Measurements from ENCODE around the gene ZNF532. TPM values are rescaled to one million over a fixed set of nuclear protein-coding genes. Genes with fewer than 3 reads are reported as not detected.

ZNF532 gene
- total RNA-seq, 3 donors from 2014 or later = 4.3 to 6.1 (median 5.6) TPM

DNA sequence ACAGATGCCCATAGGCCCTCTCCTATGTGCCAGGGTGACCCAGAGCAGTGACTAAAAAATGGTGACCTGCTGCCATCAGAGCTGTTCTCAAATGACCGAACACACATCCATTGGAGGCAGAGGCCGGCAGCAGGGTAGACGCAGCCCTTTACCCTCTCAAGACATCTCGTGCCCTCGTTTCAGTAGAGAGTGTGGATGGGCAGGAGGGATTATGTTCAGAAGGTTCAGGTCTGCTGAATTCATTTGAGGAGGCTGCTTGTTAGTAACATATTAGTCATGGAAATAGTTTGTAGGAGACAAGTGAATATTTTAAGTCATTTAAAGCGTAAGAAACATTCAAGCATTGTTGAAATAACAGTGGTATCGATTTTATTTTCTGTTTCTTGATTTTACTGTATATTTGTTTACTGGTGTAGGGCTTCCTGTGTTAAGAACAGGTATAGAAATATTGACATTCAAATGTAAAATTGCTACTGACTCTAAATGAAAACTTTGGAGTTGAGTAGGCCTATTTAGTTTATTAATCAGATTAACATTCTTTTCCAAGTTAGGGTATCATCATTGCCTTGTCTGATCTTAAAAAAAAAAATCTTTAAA, 82.6 kb downstream of the ZNF532 start:
- no peak overlapping the region for H3K4me3 Mint-ChIP-seq

DNA sequence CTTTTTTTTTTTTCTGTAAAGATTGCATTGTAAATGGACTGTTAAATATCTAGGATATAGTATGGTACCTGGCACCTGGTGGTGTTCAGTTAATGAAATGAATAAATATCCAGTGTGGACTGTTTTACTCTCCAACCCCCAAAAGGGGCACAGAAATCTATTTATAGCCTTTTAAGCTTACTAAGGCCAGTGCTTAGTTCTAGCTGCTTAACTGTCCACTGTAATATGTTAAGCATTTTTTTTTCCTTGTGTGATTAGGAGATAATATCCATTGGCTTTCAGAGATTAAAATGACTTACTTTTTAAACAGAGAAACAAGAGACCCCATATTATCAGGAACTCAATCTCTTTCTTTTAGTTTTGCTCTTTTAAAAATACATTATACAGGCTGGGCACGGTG, 84.4 kb downstream of the ZNF532 start:
- ATAC-seq (no peak), DNase-seq (no peak)
- peaks cover 10% of the 10 kb centered on the region for H3K27me3 Mint-ChIP-seq (ENCODE audit: low read depth)
- H3K9me3 Mint-ChIP-seq = no peaks in the 10 kb centered on the region
- H3K36me3 Mint-ChIP-seq (ENCODE audit: insufficient read depth) = no peaks in the 10 kb centered on the region
- no peak overlapping the region for H3K4me3 Mint-ChIP-seq
- no peaks in the 10 kb centered on the region for H3K4me1 Mint-ChIP-seq (ENCODE audit: low read depth)

More for the DNA sequence above, 82.6 kb downstream of the ZNF532 start:
- Mint-ChIP-seq H3K9me3 (no peaks in the 10 kb centered on the region), H3K27me3 (ENCODE audit: low read depth) (peaks cover 16% of the 10 kb centered on the region), H3K36me3 (ENCODE audit: insufficient read depth) (no peaks in the 10 kb centered on the region), H3K4me1 (ENCODE audit: low read depth) (no peaks in the 10 kb centered on the region)
- no peak for DNase-seq
- peak in 1 of 2 donors; percentile 41 for ATAC-seq

- ATAC-seq (no peak), DNase-seq (no peak)
- Mint-ChIP-seq H3K36me3 (ENCODE audit: insufficient read depth) (no peaks in the 10 kb centered on the region), H3K4me3 (no peak overlapping the region), H3K27me3 (ENCODE audit: low read depth) (peaks cover 7% of the 10 kb centered on the region), H3K4me1 (ENCODE audit: low read depth) (no peaks in the 10 kb centered on the region), H3K9me3 (no peaks in the 10 kb centered on the region)
Observed at GRCh38 chr18:58951986-58952702, 87.5 kb downstream of the ZNF532 start.

DNA sequence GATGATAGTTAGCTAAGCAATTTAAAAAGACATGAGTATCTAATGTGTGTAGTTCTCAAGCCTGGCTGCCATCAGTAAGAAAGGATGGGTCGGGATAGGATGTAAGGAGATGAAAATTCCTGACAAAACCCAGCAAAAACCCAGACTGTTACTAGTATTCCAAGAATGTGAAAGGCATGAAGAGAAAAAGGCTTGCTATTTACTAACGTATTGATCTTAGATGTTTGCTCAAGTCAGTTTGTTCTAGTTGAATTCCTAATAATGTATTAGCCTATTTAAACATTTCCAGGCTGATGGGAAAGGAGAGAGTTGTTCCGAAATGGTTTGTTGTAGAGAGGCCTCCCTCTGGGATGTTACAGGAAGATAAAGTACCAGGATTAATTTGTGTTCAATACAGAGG, 88.2 kb downstream of the ZNF532 start:
- H3K4me1 Mint-ChIP-seq (ENCODE audit: low read depth) = no peaks in the 10 kb centered on the region
- ATAC-seq = no peak
- no peak overlapping the region for H3K4me3 Mint-ChIP-seq
- no peaks in the 10 kb centered on the region for H3K36me3 Mint-ChIP-seq (ENCODE audit: insufficient read depth)
- H3K27me3 Mint-ChIP-seq (ENCODE audit: low read depth) = peaks cover 7% of the 10 kb centered on the region
- no peaks in the 10 kb centered on the region for H3K9me3 Mint-ChIP-seq
- no peak for DNase-seq

- H3K36me3 Mint-ChIP-seq (ENCODE audit: insufficient read depth) = no peaks in the 10 kb centered on the region
- DNase-seq (no peak), ATAC-seq (no peak)
- no peak overlapping the region for H3K4me3 Mint-ChIP-seq
- no peaks in the 10 kb centered on the region for H3K9me3 Mint-ChIP-seq
- H3K27me3 Mint-ChIP-seq (ENCODE audit: low read depth) = peaks cover 10% of the 10 kb centered on the region
- H3K4me1 Mint-ChIP-seq (ENCODE audit: low read depth) = no peaks in the 10 kb centered on the region
Observed at GRCh38 chr18:58953627-58954026, 89.0 kb downstream of the ZNF532 start.

DNA sequence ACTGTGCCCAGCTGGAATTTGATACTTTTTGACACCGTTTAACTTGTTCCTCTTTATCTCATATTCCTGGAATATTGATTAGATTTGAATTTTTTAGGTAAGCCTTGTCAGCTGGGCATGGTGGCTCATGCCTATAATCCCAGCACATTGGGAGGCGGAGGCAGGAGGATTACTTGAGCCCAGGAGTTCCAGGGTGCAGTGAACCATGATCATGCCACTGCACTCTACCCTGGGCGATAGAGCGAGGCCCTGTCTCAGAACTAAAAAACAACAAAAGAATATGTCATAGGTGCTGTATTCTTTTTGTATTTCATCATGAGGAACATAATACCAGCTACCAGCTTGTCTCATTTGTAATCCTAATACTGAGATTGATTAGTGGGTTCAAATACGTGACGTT, 90.3 kb downstream of the ZNF532 start:
- Mint-ChIP-seq H3K4me1 (ENCODE audit: low read depth) (no peaks in the 10 kb centered on the region), H3K4me3 (no peak overlapping the region), H3K27me3 (ENCODE audit: low read depth) (peaks cover 10% of the 10 kb centered on the region)

DNA sequence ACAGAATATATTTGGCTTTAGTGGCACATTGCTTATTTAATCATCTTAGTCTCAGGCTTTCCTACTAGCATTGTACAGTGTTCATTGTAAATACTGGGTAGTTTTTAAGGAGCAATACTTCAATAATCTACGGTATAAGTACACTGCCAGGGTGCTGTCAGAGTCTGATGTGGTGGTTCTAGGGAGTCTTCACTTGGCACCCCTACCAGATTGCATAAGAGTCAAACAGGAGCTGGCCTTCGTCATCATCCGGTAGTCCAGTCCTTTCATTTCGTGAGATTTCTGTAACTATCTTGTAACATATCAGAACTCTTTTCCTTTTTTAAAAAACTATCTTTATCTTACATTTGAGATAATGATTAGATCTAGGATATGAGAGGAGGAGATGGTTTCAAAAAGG, 91.1 kb downstream of the ZNF532 start:
- ATAC-seq (no peak), DNase-seq (no peak)
- H3K4me3 Mint-ChIP-seq = no peak overlapping the region
- no peaks in the 10 kb centered on the region for H3K36me3 Mint-ChIP-seq (ENCODE audit: insufficient read depth)
- H3K27me3 Mint-ChIP-seq (ENCODE audit: low read depth) = peaks cover 10% of the 10 kb centered on the region
- no peaks in the 10 kb centered on the region for H3K9me3 Mint-ChIP-seq
- H3K4me1 Mint-ChIP-seq (ENCODE audit: low read depth) = no peaks in the 10 kb centered on the region

More for the DNA sequence above, 90.3 kb downstream of the ZNF532 start:
- DNase-seq = no peak
- Mint-ChIP-seq H3K36me3 (ENCODE audit: insufficient read depth) (no peaks in the 10 kb centered on the region), H3K9me3 (no peaks in the 10 kb centered on the region)
- no peak for ATAC-seq

- no peaks in the 10 kb centered on the region for H3K9me3 Mint-ChIP-seq
- DNase-seq (no peak), ATAC-seq (no peak)
- no peaks in the 10 kb centered on the region for H3K36me3 Mint-ChIP-seq (ENCODE audit: insufficient read depth)
- no peaks in the 10 kb centered on the region for H3K4me1 Mint-ChIP-seq (ENCODE audit: low read depth)
- peaks cover 9% of the 10 kb centered on the region for H3K27me3 Mint-ChIP-seq (ENCODE audit: low read depth)
- no peak overlapping the region for H3K4me3 Mint-ChIP-seq
Observed at GRCh38 chr18:58958628-58959027, 94.0 kb downstream of the ZNF532 start.

DNA sequence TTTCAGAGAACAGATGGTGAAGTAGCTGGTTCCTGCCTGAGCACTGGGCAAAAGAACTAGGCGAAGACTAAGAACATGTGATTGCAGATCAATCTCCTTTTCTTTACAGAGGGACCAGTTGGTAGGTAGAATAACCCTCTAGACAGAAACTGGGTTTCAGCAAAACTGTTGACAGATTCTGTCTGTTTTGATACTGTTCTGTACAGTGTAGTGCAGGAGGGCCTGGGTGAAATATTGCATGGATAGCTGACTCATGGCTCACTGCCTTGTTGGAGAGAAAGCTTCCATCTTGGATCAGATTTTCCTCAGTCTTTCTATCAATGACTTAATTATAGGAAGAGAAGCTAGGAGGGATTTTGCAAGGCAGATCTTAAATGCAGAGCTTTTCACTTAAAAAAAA, 95.8 kb downstream of the ZNF532 start:
- DNase-seq (no peak), ATAC-seq (no peak)
- no peak overlapping the region for H3K4me3 Mint-ChIP-seq
- no peaks in the 10 kb centered on the region for H3K9me3 Mint-ChIP-seq
- H3K36me3 Mint-ChIP-seq (ENCODE audit: insufficient read depth) = no peaks in the 10 kb centered on the region
- H3K27me3 Mint-ChIP-seq (ENCODE audit: low read depth) = peaks cover 9% of the 10 kb centered on the region
- H3K4me1 Mint-ChIP-seq (ENCODE audit: low read depth) = peaks cover 1% of the 10 kb centered on the region

GRCh38 chr18:58960946-58961722, 96.5 kb downstream of the ZNF532 start:
- Mint-ChIP-seq H3K36me3 (ENCODE audit: insufficient read depth) (no peaks in the 10 kb centered on the region), H3K4me3 (no peak overlapping the region), H3K4me1 (ENCODE audit: low read depth) (peaks cover 1% of the 10 kb centered on the region), H3K27me3 (ENCODE audit: low read depth) (peaks cover 9% of the 10 kb centered on the region), H3K9me3 (no peaks in the 10 kb centered on the region)
- peak in 1 of 2 donors; percentile 35 for ATAC-seq
- DNase-seq = no peak

DNA sequence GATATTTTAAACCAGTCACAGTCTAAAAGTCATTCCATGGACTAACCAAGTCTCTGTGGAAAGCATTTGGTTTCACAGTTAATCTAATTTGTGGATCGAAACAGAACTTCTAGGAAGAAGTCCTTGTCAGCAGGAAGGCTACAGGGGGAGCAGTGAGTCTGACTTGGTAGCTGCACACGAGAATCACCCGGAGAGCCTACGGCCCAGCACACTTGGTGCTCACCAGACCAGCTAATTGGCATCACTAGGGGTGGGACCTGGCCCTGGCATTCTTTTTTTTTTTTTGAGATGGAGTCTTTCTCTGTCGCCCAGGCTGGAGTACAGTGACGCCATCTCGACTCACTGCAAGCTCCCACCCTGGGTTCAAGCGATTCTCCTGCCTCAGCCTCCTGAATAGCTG, 97.7 kb downstream of the ZNF532 start:
- Mint-ChIP-seq H3K9me3 (no peaks in the 10 kb centered on the region), H3K4me3 (no peak overlapping the region), H3K27me3 (ENCODE audit: low read depth) (peaks cover 7% of the 10 kb centered on the region), H3K36me3 (ENCODE audit: insufficient read depth) (no peaks in the 10 kb centered on the region), H3K4me1 (ENCODE audit: low read depth) (peaks cover 1% of the 10 kb centered on the region)
- DNase-seq (no peak), ATAC-seq (no peak)

DNA sequence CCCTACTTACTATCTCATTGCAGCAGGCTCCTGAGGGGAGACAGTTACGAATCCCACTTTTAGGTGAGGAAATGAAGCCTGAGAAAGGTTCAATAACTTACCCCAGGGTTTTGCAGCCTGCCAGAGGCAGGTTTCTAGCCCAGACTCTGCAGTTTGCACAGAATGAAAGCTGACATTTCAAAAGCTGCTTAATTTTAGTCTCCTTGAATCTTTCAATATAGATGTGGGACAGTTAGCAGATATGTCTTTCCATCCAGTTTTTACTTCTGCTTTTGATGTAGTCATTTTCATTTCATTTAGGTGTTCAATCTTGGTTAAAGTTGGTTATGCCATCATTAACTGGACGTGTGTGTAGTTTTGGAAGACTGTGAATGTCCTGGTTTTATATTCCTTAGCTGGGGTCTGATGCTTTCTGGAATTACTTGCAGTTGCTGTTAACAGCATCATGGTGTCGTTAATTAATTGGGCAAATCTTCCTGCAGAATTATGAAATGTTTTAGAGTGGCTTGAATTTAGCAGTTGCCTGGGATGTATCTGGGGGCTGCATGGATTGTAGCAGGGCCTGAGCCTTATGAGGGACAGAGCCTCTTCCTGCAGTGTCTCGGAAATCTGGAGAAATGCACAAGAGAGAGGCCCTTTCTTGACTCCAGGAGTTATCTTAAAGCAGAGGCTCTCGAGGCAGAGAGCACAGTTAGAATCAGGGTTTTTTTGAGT, 100.8 kb downstream of the ZNF532 start:
- DNase-seq (no peak), ATAC-seq (no peak)
- H3K4me3 Mint-ChIP-seq = no peak overlapping the region
- H3K4me1 Mint-ChIP-seq (ENCODE audit: low read depth) = peaks cover 1% of the 10 kb centered on the region
- H3K36me3 Mint-ChIP-seq (ENCODE audit: insufficient read depth) = no peaks in the 10 kb centered on the region
- H3K9me3 Mint-ChIP-seq = no peaks in the 10 kb centered on the region
- H3K27me3 Mint-ChIP-seq (ENCODE audit: low read depth) = peaks cover 9% of the 10 kb centered on the region

DNA sequence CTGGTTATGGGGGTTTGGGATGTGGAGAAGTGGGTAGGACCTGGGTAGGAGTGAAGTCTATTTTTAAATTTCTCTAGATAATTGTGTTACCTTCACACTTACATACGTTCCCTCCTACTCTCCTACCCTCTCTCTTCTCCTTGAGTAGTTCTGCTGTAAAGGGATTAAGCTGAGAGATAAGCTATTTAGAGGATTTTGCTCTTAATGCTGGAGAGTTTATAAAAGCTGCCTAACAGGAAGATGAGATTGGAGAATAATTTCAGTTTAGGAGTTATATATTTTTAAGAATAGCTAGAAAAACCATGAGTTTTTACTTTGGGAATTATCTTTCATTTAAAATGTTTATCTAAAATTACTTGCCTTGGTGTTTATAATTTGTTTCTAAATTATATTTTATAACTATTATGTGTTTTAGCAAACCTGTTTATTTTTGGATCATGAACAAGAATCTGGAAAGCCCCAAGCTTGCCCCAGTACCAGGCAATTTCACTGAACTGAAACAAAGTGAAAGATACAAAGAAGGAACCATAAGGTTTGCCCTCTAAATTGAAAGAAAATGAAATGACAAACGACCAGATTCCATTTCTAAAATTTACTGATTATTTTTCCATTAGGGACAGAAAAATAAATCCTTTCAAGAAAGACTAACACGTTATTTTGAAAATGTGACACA, 101.5 kb downstream of the ZNF532 start:
- peaks cover 9% of the 10 kb centered on the region for H3K27me3 Mint-ChIP-seq (ENCODE audit: low read depth)
- DNase-seq (no peak), ATAC-seq (no peak)
- H3K4me1 Mint-ChIP-seq (ENCODE audit: low read depth) = peaks cover 1% of the 10 kb centered on the region
- no peaks in the 10 kb centered on the region for H3K36me3 Mint-ChIP-seq (ENCODE audit: insufficient read depth)
- H3K4me3 Mint-ChIP-seq = no peak overlapping the region
- no peaks in the 10 kb centered on the region for H3K9me3 Mint-ChIP-seq

- Mint-ChIP-seq H3K9me3 (no peaks in the 10 kb centered on the region), H3K36me3 (ENCODE audit: insufficient read depth) (no peaks in the 10 kb centered on the region), H3K4me1 (ENCODE audit: low read depth) (peaks cover 1% of the 10 kb centered on the region), H3K4me3 (no peak overlapping the region), H3K27me3 (ENCODE audit: low read depth) (peaks cover 4% of the 10 kb centered on the region)
- DNase-seq (no peak), ATAC-seq (no peak)
Observed at GRCh38 chr18:58966704-58967103, 102.0 kb downstream of the ZNF532 start.

All from activated T-cell treated with anti-CD3 and anti-CD28 coated beads, Interleukin-2, amount 50 U/mL, for 4 hours (primary cell).